ENCODE measurements around the gene UNCX.

The UNCX gene

GRCh38 chr7:1244700-1245523 is 12.2 kb downstream of the UNCX start:
- DNase-seq: no peak

- no peak for DNase-seq
Measured at GRCh38 chr7:1245524-1246050, 12.9 kb downstream of the UNCX start.

- DNase-seq: no peak
Measured at GRCh38 chr7:1246160-1246870, 13.6 kb downstream of the UNCX start.

- DNase-seq: no peak
Measured at GRCh38 chr7:1246871-1247526, 14.3 kb downstream of the UNCX start.

- DNase-seq: no peak
Measured at GRCh38 chr7:1247527-1248041, 14.9 kb downstream of the UNCX start.

GRCh38 chr7:1248143-1248915 is 15.7 kb downstream of the UNCX start:
- no peak for DNase-seq

GRCh38 chr7:1248916-1249581 is 16.4 kb downstream of the UNCX start:
- DNase-seq: no peak

- DNase-seq: no peak
Measured at GRCh38 chr7:1249731-1250130, 17.1 kb downstream of the UNCX start.

- DNase-seq: no peak
Measured at GRCh38 chr7:1250901-1251300, 18.2 kb downstream of the UNCX start.

- no peak for DNase-seq
Measured at GRCh38 chr7:1251796-1252539, 19.3 kb downstream of the UNCX start.

GRCh38 chr7:1252540-1253090 is 19.9 kb downstream of the UNCX start:
- no peak for DNase-seq

- DNase-seq: no peak
Measured at GRCh38 chr7:1253681-1254181, 21.1 kb downstream of the UNCX start.

GRCh38 chr7:1254281-1255079 is 21.8 kb downstream of the UNCX start:
- no peak for DNase-seq

- no peak for DNase-seq
Measured at GRCh38 chr7:1255080-1255816, 22.6 kb downstream of the UNCX start.

GRCh38 chr7:1255817-1256340 is 23.2 kb downstream of the UNCX start:
- no peak for DNase-seq

GRCh38 chr7:1256621-1257020 is 23.9 kb downstream of the UNCX start:
- DNase-seq: no peak

- no peak for DNase-seq
Measured at GRCh38 chr7:1257221-1257620, 24.5 kb downstream of the UNCX start.

- no peak for DNase-seq
Measured at GRCh38 chr7:1257863-1258262, 25.2 kb downstream of the UNCX start.

Data from activated CD4-positive, alpha-beta T cell treated with anti-CD3 and anti-CD28 coated beads, Interleukin-2, Interleukin-6, amounts not matched to agents 100 ng/mL and 50 ng/mL, durations not matched to agents 16 hours and 8 hours (primary cell).